GM19372 (cell line): ENCODE results near the gene PPARD.
"Not testable (repeated sequence)": the region's sequence is repeated elsewhere in the genome, so short reads cannot be mapped to it uniquely, and the experiment has no call there.

ENCODE experiments used
- ATAC-seq: cut with Tn5 transposase; IDR thresholded peaks from one replicate; pipeline ENCODE4 v1.9.1; 2021; ENCODE audit warnings: mild to moderate bottlenecking, low read depth, moderate library complexity; ENCODE audit not compliant: unreplicated experiment

The PPARD gene

DNA sequence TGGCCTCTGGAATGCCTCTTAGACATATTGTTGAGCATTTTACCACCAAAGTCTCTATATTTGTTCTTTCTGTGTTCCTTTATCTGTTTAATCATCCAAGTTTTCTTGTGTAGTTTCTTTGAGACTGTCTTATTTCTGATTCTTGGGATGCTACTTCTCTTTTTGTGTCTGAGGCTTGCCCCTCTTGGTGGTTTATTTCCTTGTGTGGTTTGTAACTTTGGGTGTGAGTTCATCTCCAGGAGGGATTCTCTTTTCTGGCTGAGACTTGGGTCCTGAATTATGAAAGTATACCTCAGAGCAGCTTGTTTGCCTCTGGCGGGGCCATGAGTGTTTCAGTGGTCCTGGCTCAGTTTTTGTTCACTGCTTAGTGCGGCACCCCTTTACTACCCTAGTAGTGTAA lies 33.9 kb downstream of the PPARD start:
- no peak for ATAC-seq

GRCh38 chr6:35377002-35377401 lies 34.6 kb downstream of the PPARD start:
- ATAC-seq: no peak

DNA sequence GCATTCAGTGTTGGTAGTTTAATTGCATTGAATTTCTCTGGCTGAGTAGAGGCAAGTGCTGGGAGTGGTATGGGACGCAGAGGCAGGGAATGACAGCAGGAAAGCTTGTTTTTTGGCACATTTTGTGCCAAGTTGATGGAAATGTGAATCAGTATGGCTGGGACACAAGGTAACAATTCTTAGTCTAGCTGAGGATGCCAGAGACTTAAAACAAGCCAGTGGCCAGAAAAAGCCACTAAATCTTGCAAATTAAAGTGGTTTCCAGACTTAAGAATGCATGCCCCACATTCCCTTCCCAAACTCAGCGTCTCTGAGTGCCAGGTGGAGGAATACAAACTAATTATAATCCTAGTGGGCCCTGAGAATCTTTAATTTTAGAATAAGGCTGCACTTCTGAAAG lies 35.9 kb downstream of the PPARD start:
- no peak for ATAC-seq

GRCh38 chr6:35381132-35381531 lies 38.8 kb downstream of the PPARD start:
- no peak for ATAC-seq

GRCh38 chr6:35382015-35382414 lies 39.7 kb downstream of the PPARD start:
- ATAC-seq: no peak

- no peak for ATAC-seq
Observed at GRCh38 chr6:35385457-35386202, 43.3 kb downstream of the PPARD start.

DNA sequence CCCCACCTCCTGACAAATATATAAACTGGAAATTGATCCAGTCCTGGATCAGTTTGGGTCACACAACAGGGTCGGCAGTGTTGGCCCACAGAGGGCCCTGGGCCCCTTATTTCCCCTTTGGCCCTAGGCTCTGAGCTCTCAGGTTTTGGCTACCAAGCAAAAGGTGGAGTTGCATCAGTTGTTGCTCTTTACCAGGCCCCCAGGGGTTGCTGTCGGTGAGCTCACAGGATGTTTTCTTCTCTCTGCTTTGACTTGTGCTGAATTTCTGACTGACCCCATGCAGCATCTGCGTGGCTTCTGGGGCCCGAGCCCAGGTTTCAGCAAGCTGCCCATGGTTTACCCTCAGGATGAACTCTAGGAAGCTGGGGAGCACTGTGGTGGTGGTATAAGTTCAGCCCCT lies 44.6 kb downstream of the PPARD start:
- ATAC-seq: no peak

GRCh38 chr6:35388030-35388429 lies 45.7 kb downstream of the PPARD start:
- no peak for ATAC-seq

DNA sequence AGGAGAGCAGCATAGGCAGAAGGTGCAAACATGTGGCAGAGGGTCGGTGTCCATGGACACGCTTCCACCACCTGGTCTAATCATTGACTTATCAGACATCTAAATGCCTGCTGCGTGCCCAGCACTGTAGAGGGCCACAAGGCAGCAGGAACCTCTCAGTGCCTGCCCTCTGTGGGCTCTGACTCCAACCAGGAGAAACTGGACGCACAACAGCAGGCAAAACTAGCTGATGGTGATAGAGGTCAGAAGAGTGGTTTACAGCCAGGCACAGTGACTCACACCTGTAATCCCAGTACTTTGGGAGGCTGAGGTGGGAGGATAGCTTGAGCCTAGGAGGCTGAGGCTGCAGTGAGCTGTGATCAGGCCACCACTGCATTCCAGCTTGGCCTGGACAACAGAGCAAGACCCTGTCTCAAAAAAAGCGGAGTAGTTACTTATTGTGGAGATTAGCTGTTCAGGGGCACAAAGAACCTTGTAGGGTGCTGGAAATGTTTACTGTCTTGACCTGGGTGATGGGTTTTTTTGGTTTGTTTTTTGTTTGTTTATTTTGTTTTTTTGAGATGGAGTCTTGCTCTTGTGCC lies 46.5 kb downstream of the PPARD start:
- no peak for ATAC-seq

DNA sequence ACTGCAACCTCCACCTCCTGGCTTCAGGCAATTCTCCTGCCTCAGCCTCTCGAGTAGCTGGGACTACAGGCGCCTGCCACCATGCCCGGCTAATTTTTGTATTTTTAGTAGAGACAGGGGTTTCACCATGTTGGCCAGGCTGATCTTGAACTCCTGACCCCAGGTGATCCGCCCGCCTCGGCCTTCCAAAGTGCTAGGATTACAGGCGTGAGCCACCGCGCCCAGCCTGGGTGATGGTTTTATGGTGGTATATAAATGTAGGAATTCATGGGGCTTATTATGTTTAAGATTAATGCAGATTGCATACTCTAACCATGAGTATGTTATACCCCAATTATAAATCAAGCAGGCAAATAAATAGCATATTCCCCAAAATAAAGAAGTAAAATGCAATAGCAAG lies 47.0 kb downstream of the PPARD start:
- not testable (repeated sequence) for ATAC-seq

DNA sequence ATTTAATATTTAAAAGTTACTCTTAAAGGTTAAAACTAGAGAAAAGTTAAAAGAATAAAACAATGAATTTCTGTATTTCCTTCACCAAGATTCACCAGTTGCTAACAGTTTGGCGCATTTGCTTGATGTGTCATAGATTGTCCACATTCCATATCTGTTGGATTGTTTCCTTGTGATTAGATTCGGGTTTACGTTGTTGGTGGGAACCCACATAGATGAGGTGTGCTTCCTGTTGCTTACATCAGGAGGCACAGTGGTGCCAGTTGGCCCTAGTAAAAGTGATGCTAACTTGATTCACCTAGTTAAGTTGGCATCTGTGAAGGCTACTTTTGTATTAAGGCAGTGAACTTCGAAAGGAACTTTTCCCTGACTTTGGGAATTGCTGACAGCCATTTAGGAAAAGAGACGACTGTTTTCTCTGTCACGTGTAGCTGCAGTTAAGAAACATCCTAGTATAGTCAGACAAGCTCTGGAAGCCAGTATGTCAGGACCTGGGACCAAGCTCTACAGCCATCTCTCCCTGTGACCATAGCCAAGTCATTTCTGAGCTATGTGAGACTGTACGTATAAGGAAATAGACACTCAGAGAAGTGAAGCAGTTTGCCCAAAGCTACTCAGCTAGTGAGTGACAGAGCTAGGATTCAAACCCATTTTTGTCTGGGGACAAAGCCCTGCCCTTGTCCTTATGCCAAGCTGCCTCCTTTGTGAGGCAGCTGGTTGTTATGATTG lies 49.0 kb downstream of the PPARD start:
- no peak for ATAC-seq

- no peak for ATAC-seq
Observed at GRCh38 chr6:35392111-35392702, 49.8 kb downstream of the PPARD start.

DNA sequence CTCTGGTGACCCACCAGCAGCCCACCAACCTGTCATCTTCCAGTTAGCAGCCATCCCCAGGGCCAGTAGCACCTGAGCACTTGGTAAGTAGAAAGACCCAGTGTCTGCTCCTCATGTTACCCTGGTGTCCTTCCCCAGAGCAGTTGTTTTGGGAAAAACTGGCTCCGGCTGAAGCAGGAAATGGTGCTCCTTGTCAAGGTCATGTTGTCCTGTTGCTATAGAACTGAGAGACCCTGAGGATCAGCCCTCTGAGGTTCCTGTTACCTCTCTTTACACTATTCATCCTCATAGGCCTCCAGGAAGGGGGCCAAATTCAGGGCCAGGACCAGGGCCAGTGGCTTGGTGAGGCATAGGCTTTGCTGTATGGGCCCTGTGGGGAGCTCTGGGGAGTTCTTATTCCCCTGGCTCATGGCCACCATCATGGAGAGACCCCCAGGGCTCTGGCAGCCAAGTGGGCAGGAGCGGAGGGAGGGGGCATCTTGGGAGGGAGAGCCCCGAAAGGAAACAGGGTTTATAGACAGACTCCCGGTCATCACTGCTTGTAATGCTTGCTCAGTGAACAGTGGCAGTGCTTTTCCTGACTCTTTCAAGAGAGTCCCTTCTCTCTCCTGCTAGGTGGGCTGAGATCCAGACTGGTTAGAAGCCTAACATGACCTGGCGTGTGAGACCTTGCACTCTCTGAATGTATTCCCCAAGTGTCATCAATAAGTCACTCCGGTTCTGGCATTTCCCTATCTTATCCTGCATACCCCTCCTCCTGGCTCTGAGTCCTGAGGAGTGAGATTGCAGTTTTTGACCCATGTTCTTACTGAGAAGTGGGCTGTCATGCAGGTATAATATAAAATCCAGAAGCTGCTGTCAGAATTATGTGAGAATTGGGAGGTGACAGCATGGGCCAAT lies 50.7 kb downstream of the PPARD start:
- ATAC-seq: no peak

DNA sequence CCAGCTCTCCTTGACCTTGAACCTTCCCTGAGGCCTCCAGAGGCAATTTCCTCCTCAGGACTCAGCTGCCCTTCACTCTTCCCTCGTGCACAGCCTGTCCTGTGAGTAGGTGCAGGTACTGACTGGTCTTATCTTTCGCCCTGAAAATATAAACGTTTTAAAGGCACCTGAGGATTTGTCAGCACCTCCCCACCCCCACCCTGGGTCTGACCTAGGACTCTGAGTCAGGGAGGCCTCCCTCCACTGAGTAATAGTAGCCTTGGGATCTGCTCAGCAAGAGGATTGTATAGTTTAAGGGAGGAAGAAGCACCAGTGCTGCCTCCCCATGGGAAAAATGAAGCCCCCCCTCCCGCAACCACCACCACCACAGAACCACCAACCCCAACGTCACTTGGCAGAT lies 54.6 kb downstream of the PPARD start:
- ATAC-seq: no peak

DNA sequence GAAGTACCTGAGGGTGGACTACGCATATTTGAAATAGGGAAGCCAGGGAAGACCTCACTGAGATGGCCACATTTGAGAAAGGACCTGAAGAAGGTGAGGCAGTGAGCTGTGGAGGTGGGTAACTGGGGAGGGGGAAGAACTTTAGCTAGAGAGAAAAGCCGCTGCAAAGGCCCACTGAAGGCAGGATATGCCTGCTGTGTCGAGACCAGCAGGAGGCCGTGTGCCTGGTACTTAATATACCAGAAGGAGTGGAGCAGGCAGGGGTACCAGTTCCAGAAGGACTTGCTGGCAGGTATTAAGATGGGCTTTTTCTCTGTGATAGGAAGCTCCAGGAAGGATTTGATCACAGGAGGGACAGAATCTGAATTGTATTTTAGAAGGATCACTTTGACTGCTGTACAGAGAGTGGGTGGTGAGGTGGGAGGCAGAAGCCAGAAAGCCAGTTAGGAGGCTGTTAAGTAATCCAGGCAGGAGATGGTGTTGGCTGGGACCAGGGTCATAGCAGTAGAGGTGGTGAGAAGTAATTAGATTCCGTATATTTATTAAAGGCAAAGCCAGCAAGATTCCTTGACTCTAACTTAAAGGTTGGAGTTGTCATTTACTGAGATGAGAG lies 55.6 kb downstream of the PPARD start:
- ATAC-seq: no peak

GRCh38 chr6:35398526-35398925 lies 56.2 kb downstream of the PPARD start:
- ATAC-seq: no peak

DNA sequence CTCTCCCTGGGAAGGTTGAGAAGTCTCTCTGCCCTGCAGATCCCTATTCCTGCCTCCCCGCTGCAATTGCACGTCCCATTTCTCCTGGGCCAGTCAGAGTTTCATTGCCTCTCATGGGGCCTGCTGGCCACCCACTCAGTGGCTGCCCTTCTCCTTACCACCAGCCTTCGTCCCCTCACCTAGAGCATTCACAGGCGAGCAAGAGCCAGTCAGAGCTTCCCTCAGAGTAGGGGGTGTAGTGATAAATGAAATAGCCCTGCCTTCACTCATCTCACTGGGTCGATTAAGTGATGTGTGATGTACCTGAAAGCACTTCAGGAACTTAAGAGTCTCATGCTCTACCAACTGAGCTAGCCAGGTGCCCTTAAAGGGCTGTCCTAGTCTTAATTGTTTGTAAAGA lies 57.8 kb downstream of the PPARD start:
- no peak for ATAC-seq

DNA sequence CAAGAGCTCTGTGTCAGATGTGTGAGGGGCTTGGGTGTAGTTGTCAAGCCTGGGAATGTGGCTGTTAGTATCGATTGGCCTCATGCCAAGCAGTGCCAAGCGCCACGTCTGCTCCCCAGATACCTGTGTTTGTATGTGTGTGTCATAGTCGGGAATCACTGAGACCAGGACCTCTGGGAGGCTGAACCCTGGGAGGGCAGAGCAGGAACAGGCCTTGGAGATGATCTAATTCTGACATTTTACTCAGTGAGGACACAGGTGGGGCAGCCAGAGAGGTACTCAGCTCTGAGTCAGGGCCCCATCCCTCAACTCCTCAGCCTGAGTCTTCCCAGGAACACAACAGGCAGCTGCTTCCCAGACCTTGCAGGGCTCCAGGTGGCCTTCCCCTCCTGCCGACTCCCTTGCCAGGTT lies 58.5 kb downstream of the PPARD start:
- ATAC-seq: no peak

GRCh38 chr6:35401514-35401913 lies 59.2 kb downstream of the PPARD start:
- no peak for ATAC-seq
